HCT116 (cell line): ENCODE measurements around the gene LCE7A. TPM values are rescaled to one million over a fixed set of nuclear protein-coding genes. Genes with fewer than 3 reads are reported as not detected.

ENCODE experiments used
- ATAC-seq: fragments of 200-7000 bp; cut with Tn5 transposase; 2 replicates; pipeline ENCODE4 v1.9.1; 2020; ENCODE audit warnings: mild to moderate bottlenecking, moderate library complexity
- BruUV-seq: library from RNA; stranded (reverse); fragments of 400-500 nt; replicated peaks from 2 replicates; lab custom pipeline; 2021; lab: Mats Ljungman, UMichigan
- CTCF ChIA-PET: fragments of 300-600 bp; sonication (Branson Sonifier 250); formaldehyde crosslinking; loops from one replicate; lab custom pipeline; 2021; ENCODE audit warnings: antibody characterized with exemption; lab: Charles Lee
- POLR2A ChIA-PET: fragments of 300-600, 350-600 bp; sonication (Branson Sonifier 250); formaldehyde crosslinking; loops from one replicate; lab custom pipeline; 2021; ENCODE audit warnings: antibody characterized with exemption; lab: Charles Lee
- RAD21 ChIA-PET, 2 experiments: fragments of 300-600 bp; sonication (Branson Sonifier 250); formaldehyde crosslinking; loops; one replicate each; lab custom pipeline; 2023; ENCODE audit warnings: low total read pairs in 2 of 2; ENCODE audit not compliant: uncharacterized antibody in 2 of 2, unreplicated experiment in 2 of 2, low non-redundant PET in 1 of 2; lab: Charles Lee
- DNase-seq: peaks from one replicate; pipeline ENCODE4 v3.0.0-alpha.2; 2010; ENCODE audit warnings: low read depth, low spot score
- H2AFZ ChIP-seq: fragments of 200-600 bp; shearing (Covaris generic), sonication (generic); 2 replicates; pipeline ENCODE4 v1.6.1; 2017; ENCODE audit warnings: low read depth, mixed run types, mixed read lengths, antibody characterized with exemption, low read length; ENCODE audit not compliant: poor library complexity, severe bottlenecking
- H3K27ac ChIP-seq: 2 replicates; pipeline ENCODE4 v1.5.1; 2012; ENCODE audit warnings: low read depth, low read length
- H3K27me3 ChIP-seq: fragments of 200-600 bp; sonication (generic); 2 replicates; pipeline ENCODE4 v1.6.1; 2016; ENCODE audit warnings: mixed run types, low read length, mixed read lengths; ENCODE audit not compliant: insufficient read depth
- H3K36me3 ChIP-seq, 2 experiments: fragments of 200-500 bp in 1 of 2; fragments of 200-600 bp in 1 of 2; sonication (Bioruptor generic) in 1 of 2; sonication (generic) in 1 of 2; 2 replicates each; pipeline versions ENCODE4 v1.5.1 to v1.6.1; 2014 to 2016; ENCODE audit warnings: low read length in 2 of 2, inconsistent platforms in 1 of 2, mixed read lengths in 1 of 2, mixed run types in 1 of 2; ENCODE audit not compliant: insufficient read depth in 2 of 2, control insufficient read depth in 1 of 2
- H3K4me1 ChIP-seq, 2 experiments: fragments of 200-600 bp in 1 of 2; sonication (generic) in 1 of 2; 2 replicates each; pipeline versions ENCODE4 v1.5.1 to v1.6.1; 2012 to 2017; ENCODE audit warnings: low read length in 2 of 2, inconsistent platforms in 1 of 2, mild to moderate bottlenecking in 1 of 2, mixed read lengths in 1 of 2, mixed run types in 1 of 2, moderate library complexity in 1 of 2; ENCODE audit not compliant: insufficient read depth in 2 of 2, control insufficient read depth in 1 of 2
- H3K4me2 ChIP-seq: fragments of 200-600 bp; sonication (generic); 2 replicates; pipeline ENCODE4 v1.6.1; 2017; ENCODE audit warnings: mixed run types, low read length, mixed read lengths
- H3K4me3 ChIP-seq, 2 experiments: fragments of 200-600 bp in 1 of 2; sonication (generic) in 1 of 2; replicated peaks in 1 of 2; 2 replicates each; pipeline ENCODE4 v1.5.1; 2011 to 2016; ENCODE audit warnings: low read length in 2 of 2, control low read depth in 1 of 2, low read depth in 1 of 2, mild to moderate bottlenecking in 1 of 2, mixed read lengths in 1 of 2, mixed run types in 1 of 2
- H3K79me2 ChIP-seq: fragments of 200-600 bp; sonication (generic); 2 replicates; pipeline ENCODE4 v1.6.1; 2017; ENCODE audit warnings: mild to moderate bottlenecking, mixed run types, low read length, moderate library complexity, mixed read lengths; ENCODE audit not compliant: insufficient read depth
- H3K9ac ChIP-seq: fragments of 200-600 bp; sonication (generic); 2 replicates; pipeline ENCODE4 v1.6.1; 2016; ENCODE audit warnings: low read length, mixed read lengths
- H3K9me2 ChIP-seq: fragments of 200-600 bp; sonication (generic), shearing (Covaris generic); 2 replicates; pipeline ENCODE4 v1.6.1; 2017; ENCODE audit warnings: mixed run types, mild to moderate bottlenecking, moderate library complexity; ENCODE audit not compliant: insufficient read depth
- H3K9me3 ChIP-seq, 2 experiments: fragments of 200-500 bp in 1 of 2; fragments of 200-600 bp in 1 of 2; sonication (Bioruptor generic) in 1 of 2; sonication (generic) in 1 of 2; 2 replicates each; pipeline ENCODE4 v1.6.1; 2014 to 2017; ENCODE audit warnings: low read length in 2 of 2, mixed read lengths in 2 of 2, inconsistent platforms in 1 of 2, low read depth in 1 of 2, mild to moderate bottlenecking in 1 of 2, mixed run types in 1 of 2, moderate library complexity in 1 of 2; ENCODE audit not compliant: control insufficient read depth in 1 of 2, insufficient read depth in 1 of 2
- H4K20me1 ChIP-seq: fragments of 200-600 bp; sonication (generic), shearing (Covaris generic); 2 replicates; pipeline ENCODE4 v1.6.1; 2017; ENCODE audit warnings: mixed run types, mild to moderate bottlenecking, moderate library complexity; ENCODE audit not compliant: insufficient read depth
- CEBPB ChIP-seq: IDR thresholded peaks from 2 replicates; pipeline ENCODE4 v1.6.1; 2012; ENCODE audit warnings: low read depth
- EZH2phosphoT487 ChIP-seq: fragments of 200-600 bp; IDR thresholded peaks from 2 replicates; pipeline ENCODE4 v1.6.1; 2018; ENCODE audit warnings: antibody characterized with exemption, borderline replicate concordance
- POLR2AphosphoS5 ChIP-seq: IDR thresholded peaks from 2 replicates; pipeline ENCODE4 v1.6.1; 2011; ENCODE audit warnings: mild to moderate bottlenecking, low read depth, low read length, moderate library complexity
- RAD21 ChIP-seq: IDR thresholded peaks from 2 replicates; pipeline ENCODE4 v1.6.1; 2012; ENCODE audit warnings: low read depth, mild to moderate bottlenecking
- REST ChIP-seq: IDR thresholded peaks from 2 replicates; pipeline ENCODE4 v1.6.1; 2012; ENCODE audit warnings: low read depth
- TCF7L2 ChIP-seq: IDR thresholded peaks from 2 replicates; pipeline ENCODE4 v1.7.0; 2011; ENCODE audit warnings: borderline replicate concordance, inconsistent platforms; ENCODE audit not compliant: insufficient read depth, insufficient read length; ENCODE audit errors: extremely low read depth
- YY1 ChIP-seq: IDR thresholded peaks from 2 replicates; pipeline ENCODE4 v1.6.1; 2011; ENCODE audit warnings: low read length, low read depth, moderate library complexity, mild to moderate bottlenecking; ENCODE audit not compliant: insufficient replicate concordance; ENCODE audit errors: extremely low read depth
- ZFX ChIP-seq: fragments of 450-650 bp; IDR thresholded peaks from 2 replicates; pipeline ENCODE4 v1.6.1; 2017
- ZNF274 ChIP-seq: fragments of 200-500 bp; sonication (Bioruptor generic); IDR thresholded peaks from 2 replicates; pipeline ENCODE4 v1.6.1; 2014; ENCODE audit warnings: mild to moderate bottlenecking, low read depth, low read length, inconsistent platforms
- intact Hi-C: fragments of 100-400 bp; cut with micrococcal nuclease; formaldehyde crosslinking; loops from 2 replicates; pipeline ENCODE4 v1.10.0; 2022
- total RNA-seq: library from RNA; stranded (reverse); gene quantifications from one replicate; pipeline ENCODE4 v1.2.1, GENCODE V29; 2021; ENCODE audit not compliant: unreplicated experiment

LCE7A gene
- total RNA-seq, 1 experiment from 2014 or later: not detected

GRCh38 chr1:152860129-152860528, 333 bp downstream of the LCE7A start:
- Histone ChIP-seq H3K36me3 (no peaks in the 10 kb centered on the region), H3K9ac (no peak overlapping the region), H3K4me2 (no peak overlapping the region), H3K4me1 (no peaks in the 10 kb centered on the region), H3K27me3 (peaks cover 17% of the 10 kb centered on the region; the same call in 1 of the 2 replicates), H3K9me3 (no peaks in the 10 kb centered on the region), H3K9me2 (no peaks in the 10 kb centered on the region), H2AFZ (no peak overlapping the region), H4K20me1 (no peaks in the 10 kb centered on the region), H3K4me3 (no peak overlapping the region), H3K27ac (no peak overlapping the region), H3K79me2 (no peaks in the 10 kb centered on the region)
- intact Hi-C loops: no loop called here
- DNase-seq (no peak), ATAC-seq (no peak)
- no TSS peak for BruUV-seq
- CTCF ChIA-PET: no interaction called here
- TF ChIP-seq REST: no peak
- TF ChIP-seq ZFX: no peak
- TF ChIP-seq RAD21: no peak
- TF ChIP-seq YY1: no peak
- no peak for TF ChIP-seq POLR2AphosphoS5
- no peak for TF ChIP-seq EZH2phosphoT487
- no peak for TF ChIP-seq TCF7L2
- TF ChIP-seq ZNF274: no peak
- no peak for TF ChIP-seq CEBPB
- POLR2A ChIA-PET: no interaction called here
- RAD21 ChIA-PET: no interaction called here
